HG02623 (cell line): Measurements from ENCODE around the gene FBL.
"Not testable (repeated sequence)": the region's sequence is repeated elsewhere in the genome, so short reads cannot be mapped to it uniquely, and the experiment has no call there.

Source experiments
- ATAC-seq: cut with Tn5 transposase; IDR thresholded peaks from one replicate; pipeline ENCODE4 v1.9.1; 2021; ENCODE audit warnings: moderate library complexity; ENCODE audit not compliant: unreplicated experiment

The FBL gene

GRCh38 chr19:39825531-39826076, 20.6 kb downstream of the FBL start:
- ATAC-seq: no peak

- ATAC-seq: no peak
Observed at GRCh38 chr19:39825093-39825463, 21.1 kb downstream of the FBL start.

- ATAC-seq: peak; percentile 83
Observed at GRCh38 chr19:39824143-39825092, 21.8 kb downstream of the FBL start.

GRCh38 chr19:39823686-39824085, 22.5 kb downstream of the FBL start:
- ATAC-seq: no peak

- no peak for ATAC-seq
Observed at GRCh38 chr19:39820696-39821095, 25.5 kb downstream of the FBL start.

- ATAC-seq: no peak
Observed at GRCh38 chr19:39819786-39820185, 26.4 kb downstream of the FBL start.

GRCh38 chr19:39818626-39819097, 27.5 kb downstream of the FBL start:
- ATAC-seq: peak; percentile 63

- ATAC-seq: no peak
Observed at GRCh38 chr19:39817888-39818561, 28.2 kb downstream of the FBL start.

GRCh38 chr19:39816287-39817048, 29.7 kb downstream of the FBL start:
- ATAC-seq: no peak

GRCh38 chr19:39814595-39814994, 31.6 kb downstream of the FBL start:
- no peak for ATAC-seq

GRCh38 chr19:39814111-39814510, 32.1 kb downstream of the FBL start:
- not testable (repeated sequence) for ATAC-seq

- ATAC-seq: no peak
Observed at GRCh38 chr19:39813264-39813993, 32.8 kb downstream of the FBL start.

GRCh38 chr19:39811064-39811463, 35.1 kb downstream of the FBL start:
- no peak for ATAC-seq

GRCh38 chr19:39810424-39810823, 35.8 kb downstream of the FBL start:
- ATAC-seq: no peak

- no peak for ATAC-seq
Observed at GRCh38 chr19:39809368-39809767, 36.8 kb downstream of the FBL start.

- not testable (repeated sequence) for ATAC-seq
Observed at GRCh38 chr19:39808688-39809087, 37.5 kb downstream of the FBL start.

- no peak for ATAC-seq
Observed at GRCh38 chr19:39807846-39808364, 38.3 kb downstream of the FBL start.

GRCh38 chr19:39805104-39805503, 41.1 kb downstream of the FBL start:
- no peak for ATAC-seq

GRCh38 chr19:39802958-39803357, 43.2 kb downstream of the FBL start:
- no peak for ATAC-seq

- ATAC-seq: no peak
Observed at GRCh38 chr19:39797083-39797482, 49.1 kb downstream of the FBL start.
